ENCODE measurements around the gene ABCA2.

ABCA2 gene

DNA sequence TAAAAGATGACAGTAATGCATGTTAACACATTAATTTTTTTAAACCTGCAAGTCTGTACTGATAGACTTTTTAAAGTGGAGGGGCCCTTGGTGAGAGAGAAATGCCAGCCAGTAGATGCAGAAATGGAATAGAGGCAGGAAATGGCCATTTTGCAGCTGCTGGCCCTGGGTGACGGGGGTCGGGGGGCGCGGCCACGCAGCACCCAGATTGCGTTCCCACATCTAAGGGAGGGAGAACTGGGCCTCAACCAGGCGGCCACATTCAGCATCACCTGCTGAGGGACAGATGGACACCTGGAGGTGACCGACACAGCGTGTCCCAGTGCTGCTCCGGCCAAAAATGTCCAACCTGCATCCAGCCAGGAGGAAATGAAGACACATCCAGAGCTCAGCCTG lies 25.4 kb downstream of the ABCA2 start:
- TF ChIP-seq, protein P1, sequence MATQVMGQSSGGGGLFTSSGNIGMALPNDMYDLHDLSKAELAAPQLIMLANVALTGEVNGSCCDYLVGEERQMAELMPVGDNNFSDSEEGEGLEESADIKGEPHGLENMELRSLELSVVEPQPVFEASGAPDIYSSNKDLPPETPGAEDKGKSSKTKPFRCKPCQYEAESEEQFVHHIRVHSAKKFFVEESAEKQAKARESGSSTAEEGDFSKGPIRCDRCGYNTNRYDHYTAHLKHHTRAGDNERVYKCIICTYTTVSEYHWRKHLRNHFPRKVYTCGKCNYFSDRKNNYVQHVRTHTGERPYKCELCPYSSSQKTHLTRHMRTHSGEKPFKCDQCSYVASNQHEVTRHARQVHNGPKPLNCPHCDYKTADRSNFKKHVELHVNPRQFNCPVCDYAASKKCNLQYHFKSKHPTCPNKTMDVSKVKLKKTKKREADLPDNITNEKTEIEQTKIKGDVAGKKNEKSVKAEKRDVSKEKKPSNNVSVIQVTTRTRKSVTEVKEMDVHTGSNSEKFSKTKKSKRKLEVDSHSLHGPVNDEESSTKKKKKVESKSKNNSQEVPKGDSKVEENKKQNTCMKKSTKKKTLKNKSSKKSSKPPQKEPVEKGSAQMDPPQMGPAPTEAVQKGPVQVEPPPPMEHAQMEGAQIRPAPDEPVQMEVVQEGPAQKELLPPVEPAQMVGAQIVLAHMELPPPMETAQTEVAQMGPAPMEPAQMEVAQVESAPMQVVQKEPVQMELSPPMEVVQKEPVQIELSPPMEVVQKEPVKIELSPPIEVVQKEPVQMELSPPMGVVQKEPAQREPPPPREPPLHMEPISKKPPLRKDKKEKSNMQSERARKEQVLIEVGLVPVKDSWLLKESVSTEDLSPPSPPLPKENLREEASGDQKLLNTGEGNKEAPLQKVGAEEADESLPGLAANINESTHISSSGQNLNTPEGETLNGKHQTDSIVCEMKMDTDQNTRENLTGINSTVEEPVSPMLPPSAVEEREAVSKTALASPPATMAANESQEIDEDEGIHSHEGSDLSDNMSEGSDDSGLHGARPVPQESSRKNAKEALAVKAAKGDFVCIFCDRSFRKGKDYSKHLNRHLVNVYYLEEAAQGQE (IDR thresholded peaks at IDR 0.05; ENCODE audit: insufficient read depth in 1 of 2, low read depth in 2 of 2, low read length in 2 of 2) = no peak
- TF ChIP-seq TAF1 (IDR thresholded peaks at IDR 0.05; ENCODE audit: borderline replicate concordance, insufficient read depth, low read length) = no peak

DNA sequence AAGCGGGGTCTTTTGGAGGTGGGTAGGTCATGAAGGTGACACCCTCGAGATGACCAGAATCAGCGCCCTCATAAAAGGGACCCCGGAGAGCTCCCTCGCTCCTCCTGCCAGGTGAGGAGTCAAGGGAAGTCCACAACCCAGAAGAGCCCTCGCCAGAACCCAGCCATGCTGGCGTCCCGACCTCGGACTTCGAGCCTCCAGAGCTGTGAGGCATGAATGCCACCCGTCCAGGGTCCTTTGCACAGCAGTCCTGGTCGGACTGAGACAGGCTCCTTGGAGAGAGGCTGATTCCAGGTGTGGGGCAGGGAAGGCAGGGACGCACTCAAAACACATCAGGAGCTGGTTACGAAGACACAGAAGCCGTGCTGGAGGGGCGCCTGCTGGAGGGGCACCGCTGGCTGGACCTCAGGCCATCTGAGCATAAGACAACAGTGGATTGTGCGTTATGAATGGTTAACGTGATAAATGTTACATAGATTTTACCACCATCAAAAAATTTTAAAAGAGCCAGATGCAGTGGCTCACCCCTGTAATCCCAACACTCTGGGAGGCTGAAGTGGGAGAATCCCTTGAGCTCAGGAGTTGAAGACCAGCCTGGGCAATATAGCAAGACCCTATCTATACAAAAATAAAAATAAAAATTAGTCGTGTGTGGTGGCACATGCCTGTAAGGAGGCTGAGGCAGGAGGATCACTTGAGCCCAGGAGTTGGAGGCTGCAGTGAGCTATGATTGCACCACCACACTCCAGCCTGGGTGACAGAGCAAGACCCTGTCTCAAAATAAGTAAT lies 26.0 kb downstream of the ABCA2 start:
- TF ChIP-seq FOXP2 (optimal IDR thresholded peaks at IDR 0.05; ENCODE audit: borderline replicate concordance, extremely low read depth, extremely low read length, insufficient read depth) = no peak
- TF ChIP-seq, protein P1 (IDR thresholded peaks at IDR 0.05; ENCODE audit: insufficient read depth in 1 of 2, low read depth in 2 of 2, low read length in 2 of 2) = no peak
- no peak for TF ChIP-seq SIN3A (IDR thresholded peaks at IDR 0.05; ENCODE audit: borderline replicate concordance, insufficient read depth, low read length)
- no peak for TF ChIP-seq POLR2AphosphoS5 (IDR thresholded peaks at IDR 0.05; ENCODE audit: low read depth, low read length)
- TF ChIP-seq TAF1 (IDR thresholded peaks at IDR 0.05; ENCODE audit: borderline replicate concordance, insufficient read depth, low read length) = no peak

DNA sequence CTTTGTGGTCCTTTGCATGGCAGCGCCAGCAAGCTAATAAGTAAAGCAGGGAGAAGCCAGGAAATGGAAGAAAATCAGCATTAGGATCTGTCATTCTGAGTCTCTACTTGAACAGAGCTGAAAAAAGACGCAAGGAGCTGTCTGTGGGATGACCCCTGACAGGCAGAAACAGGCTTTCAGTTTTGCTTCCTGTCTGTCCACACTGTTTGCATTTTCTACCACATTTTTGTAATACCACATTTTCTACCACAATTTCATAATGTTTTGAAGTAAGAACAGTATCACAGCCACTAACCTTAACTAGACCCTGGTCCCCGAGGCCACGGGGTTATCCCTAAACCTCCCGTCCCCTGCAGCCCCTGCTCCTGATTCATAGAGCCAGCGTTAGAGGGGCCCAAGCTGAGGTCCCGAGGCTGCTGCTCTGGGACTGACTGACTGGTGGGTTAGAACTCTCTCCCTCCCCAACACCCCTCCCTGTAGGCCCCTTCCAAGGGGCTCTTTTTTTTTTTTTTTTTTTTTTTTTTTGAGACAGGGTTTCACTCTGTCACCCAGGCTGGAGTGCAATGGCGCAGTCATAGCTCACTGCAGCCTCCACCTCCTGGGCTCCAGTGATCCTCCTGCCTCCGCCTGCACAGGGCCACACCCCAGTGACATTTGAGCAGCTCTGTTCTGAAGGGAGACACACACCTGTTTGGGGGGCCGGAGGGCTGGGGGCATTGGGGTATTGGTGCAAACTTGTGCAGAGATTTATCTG lies 27.7 kb downstream of the ABCA2 start:
- TF ChIP-seq, protein P1 (IDR thresholded peaks at IDR 0.05; ENCODE audit: insufficient read depth in 1 of 2, low read depth in 2 of 2, low read length in 2 of 2) = no peak
- TF ChIP-seq TAF1 (IDR thresholded peaks at IDR 0.05; ENCODE audit: borderline replicate concordance, insufficient read depth, low read length) (no peak), FOXP2 (optimal IDR thresholded peaks at IDR 0.05; ENCODE audit: borderline replicate concordance, extremely low read depth, extremely low read length, insufficient read depth) (no peak), SIN3A (IDR thresholded peaks at IDR 0.05; ENCODE audit: borderline replicate concordance, insufficient read depth, low read length) (no peak), POLR2AphosphoS5 (IDR thresholded peaks at IDR 0.05; ENCODE audit: low read depth, low read length) (no peak)

DNA sequence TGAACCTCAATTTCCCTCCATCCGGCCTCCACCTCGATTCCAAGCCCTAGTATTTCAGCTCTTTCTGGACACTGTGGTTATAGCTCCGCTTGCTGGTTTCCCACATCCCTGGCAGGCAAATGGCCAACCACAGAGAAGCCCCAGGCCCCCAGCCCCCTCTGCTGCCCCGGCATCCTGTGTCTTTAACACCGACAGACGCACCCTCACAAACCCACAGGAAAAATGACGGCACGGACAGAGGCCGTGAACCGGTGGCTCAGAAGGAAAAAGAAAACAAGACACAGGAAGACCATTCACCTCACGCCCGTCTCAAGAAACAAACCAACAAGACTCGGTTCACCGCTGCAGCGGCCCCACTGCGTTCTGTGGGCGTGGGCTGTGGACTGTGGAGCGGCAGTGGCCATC lies 30.2 kb downstream of the ABCA2 start:
- TF ChIP-seq TAF1 (IDR thresholded peaks at IDR 0.05; ENCODE audit: borderline replicate concordance, insufficient read depth, low read length) (no peak), FOXP2 (optimal IDR thresholded peaks at IDR 0.05; ENCODE audit: borderline replicate concordance, extremely low read depth, extremely low read length, insufficient read depth) (no peak), SIN3A (IDR thresholded peaks at IDR 0.05; ENCODE audit: borderline replicate concordance, insufficient read depth, low read length) (no peak), POLR2AphosphoS5 (IDR thresholded peaks at IDR 0.05; ENCODE audit: low read depth, low read length) (no peak)
- TF ChIP-seq, protein P1 (IDR thresholded peaks at IDR 0.05; ENCODE audit: insufficient read depth in 1 of 2, low read depth in 2 of 2, low read length in 2 of 2) = no peak

All from PFSK-1 (cell line).